Measurements from ENCODE around the gene SULT1A4.
"Not testable (repeated sequence)": the region's sequence is repeated elsewhere in the genome, so short reads cannot be mapped to it uniquely, and the experiment has no call there.

Gene SULT1A4

DNA sequence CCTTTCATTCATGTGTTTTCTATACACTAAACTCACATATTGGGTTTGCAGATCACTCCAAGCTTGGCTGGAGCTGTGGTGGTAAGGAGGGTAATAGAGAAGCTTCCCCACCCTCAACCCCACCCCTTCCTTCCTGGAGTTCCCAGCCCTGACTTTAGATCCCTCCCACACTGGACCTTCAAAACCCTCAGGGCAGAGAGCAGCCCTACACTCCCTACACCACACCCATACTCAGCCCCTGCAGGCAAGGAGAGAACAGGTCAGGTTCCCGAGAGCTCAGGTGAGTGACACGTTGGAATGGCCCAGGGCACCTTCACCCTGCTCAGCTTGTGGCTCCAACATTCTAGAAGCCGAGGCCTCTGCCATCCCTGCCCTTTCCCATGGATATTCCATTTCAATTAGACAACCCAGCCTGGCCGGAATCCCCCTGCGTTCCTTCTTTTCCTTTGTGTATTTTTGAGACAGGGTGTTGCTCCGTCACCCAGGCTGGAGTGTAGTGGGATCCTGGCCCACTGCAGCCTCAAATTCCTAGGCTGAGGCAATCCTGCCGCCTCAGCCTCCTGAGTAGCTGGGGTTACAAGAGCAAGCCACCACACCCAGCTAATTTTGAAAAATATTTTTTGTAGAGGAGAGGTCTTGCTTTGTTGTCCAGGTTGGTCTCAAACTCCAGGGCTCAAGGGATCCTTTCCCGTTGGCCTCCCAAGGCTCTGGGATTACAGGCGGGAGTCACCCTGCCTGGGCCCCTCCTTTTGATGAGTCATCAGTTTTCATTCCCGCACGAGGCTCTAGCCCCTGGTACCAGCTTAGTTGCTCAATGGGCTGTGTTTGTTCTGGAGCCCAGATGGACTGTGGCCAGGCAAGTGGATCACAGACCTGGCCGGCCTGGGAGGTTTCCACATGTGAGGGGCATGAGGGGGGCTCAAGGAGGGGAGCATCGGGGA is at the start of gene SULT1A4:
TSS of gene SULT1A4 (plus strand) at position 208 of the 941 bp plus-strand sequence. CDS start 1,473 bp downstream, outside the sequence.
- DNase-seq = not testable (repeated sequence)

DNA sequence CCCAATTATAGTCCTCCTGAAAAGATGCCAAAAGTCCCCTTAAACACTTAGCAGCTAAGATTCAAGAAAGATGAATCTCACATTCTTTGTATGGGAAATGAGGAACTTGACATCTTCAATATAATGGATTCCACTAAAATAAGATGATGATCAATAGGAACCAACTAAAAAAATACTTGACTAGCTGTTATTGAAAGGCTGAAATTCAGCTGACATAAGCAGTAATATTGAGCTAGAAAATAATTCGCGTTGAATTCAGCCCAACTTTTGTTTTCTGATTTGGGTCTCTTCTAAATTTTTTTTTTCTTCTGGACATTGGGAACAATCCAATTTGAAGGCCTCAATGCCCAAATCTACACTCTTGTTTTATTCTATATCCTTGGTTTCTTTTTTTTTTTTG is 36.1 kb upstream of the SULT1A4 start:
- DNase-seq = not testable (repeated sequence)

DNA sequence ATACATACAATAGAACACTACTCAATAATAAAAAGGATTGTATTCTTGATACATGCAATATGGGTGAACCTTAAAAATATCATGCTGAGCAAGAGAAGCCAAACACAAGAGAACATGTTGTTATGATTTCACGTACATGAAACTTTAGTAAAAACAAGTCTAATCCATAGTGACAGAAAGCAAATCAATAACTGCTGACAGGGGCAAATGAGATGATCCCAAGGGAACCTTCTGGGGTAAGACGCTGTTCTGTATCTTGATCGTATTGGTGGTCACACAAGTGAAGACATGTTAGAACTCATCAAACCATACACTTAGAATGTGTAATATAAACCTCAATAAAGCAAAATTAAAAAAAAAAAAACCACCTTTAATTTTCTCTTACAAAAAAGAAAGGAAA is 34.3 kb upstream of the SULT1A4 start:
- not testable (repeated sequence) for DNase-seq

DNA sequence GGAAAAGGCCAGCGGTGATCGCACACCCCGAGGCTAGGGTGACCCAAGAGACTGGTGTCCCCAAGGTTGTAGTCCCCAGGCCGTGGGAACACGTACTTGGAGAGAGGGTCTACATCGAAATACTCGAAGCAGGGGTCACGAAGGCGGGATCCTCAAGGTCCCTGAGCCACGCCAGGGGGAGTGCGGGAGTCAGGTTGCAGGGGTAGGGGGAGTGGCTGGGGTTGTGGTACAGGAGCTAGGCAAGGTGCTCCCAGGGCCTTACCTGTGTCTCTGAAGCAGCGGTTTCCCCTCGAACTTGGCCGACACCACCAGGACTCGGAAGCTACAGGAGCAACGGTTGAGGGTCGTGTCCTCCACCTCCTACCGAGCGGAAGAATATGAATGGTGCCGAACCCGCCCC is 6.0 kb upstream of the SULT1A4 start:
- not testable (repeated sequence) for DNase-seq

DNA sequence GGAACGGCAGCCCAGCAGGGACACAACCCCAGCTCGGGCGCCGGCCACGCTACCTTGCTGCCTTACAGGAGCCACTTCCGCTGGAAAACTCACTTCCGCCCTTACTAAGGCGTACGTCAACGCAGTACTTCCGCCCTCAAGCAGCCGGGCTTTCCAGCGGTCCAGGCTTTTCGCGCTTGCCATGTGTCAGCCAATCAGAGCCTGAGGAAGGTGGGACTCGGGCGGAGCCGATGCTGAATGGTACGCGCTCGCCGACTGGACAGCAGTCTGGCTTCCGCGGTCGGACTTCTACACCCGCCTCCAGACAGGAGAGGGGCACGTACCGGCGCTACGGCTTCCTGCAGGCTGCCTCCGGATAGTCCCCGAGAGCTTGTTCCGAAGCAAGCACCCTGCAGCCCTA is 5.4 kb upstream of the SULT1A4 start, which contains the start of the genes BOLA2 and SLX1B:
TSS of gene BOLA2 (minus strand) at position 83 of the 400 bp plus-strand sequence. CDS start 98 bp downstream, outside the sequence.
TSS of gene SLX1B (plus strand) at position 265 of the 400 bp plus-strand sequence.
- DNase-seq = not testable (repeated sequence)

DNA sequence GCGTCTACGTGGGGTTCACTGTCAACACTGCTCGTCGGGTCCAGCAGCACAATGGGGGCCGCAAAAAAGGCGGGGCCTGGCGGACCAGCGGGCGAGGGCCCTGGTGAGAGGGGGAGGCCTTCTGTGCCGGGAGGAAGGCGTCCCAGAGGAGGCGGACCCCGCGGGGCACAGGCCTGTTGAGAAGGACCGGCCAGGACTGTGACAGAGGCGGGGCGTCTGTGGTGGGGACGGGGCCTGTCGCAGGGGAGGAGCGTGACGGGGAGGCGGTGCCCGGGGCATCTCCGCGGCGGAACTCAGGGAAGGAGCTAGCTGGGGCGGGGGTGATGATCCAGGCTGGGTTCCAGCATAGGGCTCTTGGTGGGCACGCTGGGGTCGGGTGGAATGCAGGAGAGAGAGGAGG is 4.9 kb upstream of the SULT1A4 start:
- DNase-seq = not testable (repeated sequence)

DNA sequence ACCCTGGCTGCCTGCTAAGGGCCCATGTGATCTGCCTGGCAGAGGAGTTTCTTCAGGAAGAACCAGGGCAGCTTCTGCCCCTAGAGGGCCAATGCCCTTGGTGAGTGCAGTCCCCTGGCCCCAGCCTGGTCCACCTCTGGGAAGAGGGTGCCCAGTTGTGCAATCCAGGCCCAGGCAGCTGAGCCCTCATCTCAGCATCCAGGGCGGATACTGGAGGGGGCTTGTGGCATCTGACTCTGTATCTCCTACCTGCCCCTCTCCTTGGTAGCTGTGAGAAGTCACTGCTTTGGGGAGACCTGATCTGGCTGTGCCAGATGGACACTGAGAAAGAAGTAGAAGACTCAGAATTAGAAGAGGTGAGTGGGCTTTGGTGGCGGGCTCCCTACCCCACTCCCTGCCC is 2.1 kb upstream of the SULT1A4 start:
- DNase-seq = not testable (repeated sequence)

DNA sequence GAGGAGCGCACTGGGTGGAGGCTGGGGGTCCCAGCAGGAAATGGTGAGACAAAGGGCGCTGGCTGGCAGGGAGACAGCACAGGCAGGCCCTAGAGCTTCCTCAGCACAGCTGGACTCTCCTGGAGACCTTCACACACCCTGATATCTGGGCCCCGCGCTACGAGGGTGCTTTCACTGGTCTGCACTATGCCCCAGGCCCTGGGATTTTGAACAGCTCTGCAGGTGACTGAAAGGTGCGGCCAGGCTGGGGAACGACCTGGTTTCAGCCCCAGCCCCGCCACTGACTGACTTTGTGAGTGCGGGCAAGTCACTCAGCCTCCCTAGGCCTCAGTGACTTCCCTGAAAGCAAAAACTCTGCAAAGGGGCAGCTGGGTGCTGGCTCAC is 926 bp downstream of the SULT1A4 start:
- not testable (repeated sequence) for DNase-seq

DNA sequence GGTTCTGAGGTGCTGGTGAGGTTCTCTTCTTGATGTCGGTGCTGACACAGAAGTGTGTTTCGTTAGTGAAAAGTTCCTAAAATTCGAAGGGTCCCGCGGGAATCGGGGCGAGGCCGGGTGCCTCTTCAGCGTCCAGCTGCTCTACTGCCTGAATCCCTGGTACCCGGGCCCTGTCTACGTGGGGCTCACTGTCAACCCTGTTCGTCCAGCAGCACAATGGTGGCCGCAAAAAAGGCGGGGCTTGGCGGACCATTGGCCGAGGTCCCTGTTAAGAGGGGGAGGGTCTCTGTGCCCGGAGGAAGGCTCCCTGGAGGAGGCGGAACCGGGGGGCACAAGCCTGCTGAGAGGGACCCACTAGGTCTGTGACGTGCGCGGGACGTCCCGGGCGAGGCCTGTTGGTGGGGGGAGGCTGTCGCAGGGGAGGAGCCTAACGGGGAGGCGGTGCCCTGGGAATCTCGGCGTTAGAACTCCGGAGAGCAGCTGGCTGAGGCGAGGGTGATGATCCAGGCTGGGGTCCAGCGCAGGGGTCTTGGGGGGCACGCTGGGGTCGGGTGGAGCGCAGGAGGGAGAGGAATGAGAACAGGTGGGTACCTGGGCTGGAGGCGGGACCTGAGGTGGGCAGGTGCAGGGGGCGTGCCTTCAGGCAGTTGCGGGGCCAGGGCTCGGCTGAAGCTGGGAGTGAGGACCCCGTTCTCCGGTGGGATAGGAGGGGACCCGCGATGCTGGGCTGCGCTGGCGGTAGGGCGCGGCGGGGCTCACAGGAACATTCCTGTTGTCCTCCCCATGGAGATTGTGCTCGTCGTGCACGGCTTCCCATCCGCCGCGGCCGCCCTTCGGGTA is 6.5 kb downstream of the SULT1A4 start:
- not testable (repeated sequence) for DNase-seq

DNA sequence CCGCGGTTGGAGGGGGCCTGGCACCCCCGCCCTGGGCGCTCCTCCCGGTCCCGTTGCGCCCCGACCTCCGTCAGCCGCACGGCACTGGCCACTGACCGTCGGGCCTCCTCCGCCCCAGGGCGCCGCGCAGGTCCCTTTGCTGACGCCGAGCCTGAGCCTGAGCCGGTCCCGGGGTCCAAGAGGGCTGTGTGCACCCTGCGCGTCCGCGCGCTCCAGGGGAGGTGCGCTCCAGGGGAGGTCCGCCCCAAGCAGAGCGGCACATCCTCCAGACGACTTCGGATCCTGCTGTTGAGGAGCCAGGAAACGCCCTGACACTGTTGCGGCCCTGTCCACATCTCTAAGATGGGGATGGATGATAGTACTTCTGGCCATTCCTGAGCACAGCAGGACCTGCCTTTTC is 7.2 kb downstream of the SULT1A4 start:
- DNase-seq = not testable (repeated sequence)

DNA sequence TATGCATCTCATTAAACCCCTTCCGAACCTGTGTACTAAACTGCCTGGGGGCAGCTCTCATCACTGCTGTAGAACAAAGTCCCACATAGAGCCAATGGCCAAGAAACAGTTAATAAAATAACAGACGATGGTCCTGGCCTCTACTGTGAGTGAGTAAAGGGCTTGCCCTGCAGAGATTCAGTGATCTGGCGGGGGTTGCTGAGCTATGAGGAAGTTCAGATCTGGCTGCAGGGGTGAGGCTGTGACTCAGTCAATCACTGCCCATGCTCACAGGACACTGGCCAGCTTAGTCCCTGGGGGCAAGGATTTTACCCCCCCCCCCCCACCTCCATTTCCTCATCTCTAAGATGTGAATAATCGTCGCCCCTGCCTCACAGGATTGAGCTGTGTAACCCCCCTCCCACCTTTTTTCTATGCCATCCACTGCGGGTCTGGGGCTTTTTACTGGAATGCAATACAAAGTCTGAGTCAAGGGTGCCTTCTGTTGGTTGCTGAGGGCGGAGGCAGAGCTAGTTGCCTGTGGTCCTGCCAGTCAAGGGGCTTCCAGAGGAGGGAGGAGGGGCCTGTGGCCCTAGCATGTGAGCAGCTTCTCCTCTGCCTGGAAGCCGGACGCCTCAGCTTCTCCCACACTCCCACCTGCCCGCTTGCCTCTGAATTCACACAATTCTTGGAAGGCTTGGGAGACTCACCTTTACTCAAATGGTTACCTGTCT is 8.1 kb downstream of the SULT1A4 start:
- not testable (repeated sequence) for DNase-seq

DNA sequence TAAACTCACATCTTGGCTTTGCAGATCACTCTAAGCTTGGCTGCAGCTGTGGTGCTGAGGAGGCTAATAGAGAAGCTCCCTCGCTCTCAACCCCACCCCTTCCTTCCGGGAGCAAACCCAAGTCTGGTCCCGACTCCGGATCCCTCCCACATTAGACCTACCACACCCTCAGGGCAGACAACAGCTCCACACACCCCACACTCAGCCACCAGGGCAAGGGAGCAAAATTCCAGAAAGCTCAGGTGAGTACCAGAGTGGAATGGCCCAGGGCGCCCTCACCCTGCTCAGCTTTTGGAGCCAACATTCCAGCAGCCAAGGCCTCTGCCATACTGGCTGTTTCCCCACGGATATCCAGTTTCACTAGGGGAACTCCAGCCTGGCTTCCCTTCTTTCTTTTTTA is 9.9 kb downstream of the SULT1A4 start:
- peak; percentile 25 for DNase-seq

DNA sequence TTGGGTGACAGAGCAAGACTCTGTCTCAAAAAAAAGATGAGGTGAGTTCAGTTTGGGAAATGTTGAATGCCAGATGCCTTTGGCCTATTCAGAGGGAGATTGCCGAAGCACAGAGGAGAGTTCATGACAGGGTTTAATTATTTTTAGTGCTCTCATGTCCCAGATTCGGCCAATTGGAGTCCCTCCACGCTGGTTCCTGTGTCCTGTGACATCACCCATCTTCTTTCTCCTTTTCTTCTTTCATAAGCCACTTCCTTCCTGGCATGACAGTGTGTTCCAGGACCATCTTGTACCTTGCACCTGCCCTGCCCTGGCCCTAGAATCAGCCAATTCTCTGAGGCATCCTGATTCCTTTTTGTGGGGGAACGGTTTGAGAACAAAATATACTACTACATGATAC is 12.4 kb downstream of the SULT1A4 start:
- not testable (repeated sequence) for DNase-seq

DNA sequence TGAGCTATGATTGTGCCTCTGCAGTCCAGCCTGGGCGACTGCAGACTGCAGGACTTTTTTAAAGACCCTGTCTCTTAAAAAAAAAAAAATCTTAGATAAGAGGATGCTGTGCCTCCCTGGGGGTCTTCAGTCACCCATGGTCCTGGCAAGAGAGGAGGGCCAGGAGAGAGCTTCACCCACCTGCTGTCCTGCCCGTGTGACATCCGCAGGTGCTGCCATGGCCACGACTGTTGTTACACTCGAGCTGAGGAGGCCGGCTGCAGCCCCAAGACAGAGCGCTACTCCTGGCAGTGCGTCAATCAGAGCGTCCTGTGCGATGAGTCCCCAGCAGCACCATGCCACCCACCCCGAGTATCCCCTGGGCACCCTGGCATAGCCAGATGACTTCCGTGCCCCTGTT is 22.6 kb downstream of the SULT1A4 start:
- not testable (repeated sequence) for DNase-seq

DNA sequence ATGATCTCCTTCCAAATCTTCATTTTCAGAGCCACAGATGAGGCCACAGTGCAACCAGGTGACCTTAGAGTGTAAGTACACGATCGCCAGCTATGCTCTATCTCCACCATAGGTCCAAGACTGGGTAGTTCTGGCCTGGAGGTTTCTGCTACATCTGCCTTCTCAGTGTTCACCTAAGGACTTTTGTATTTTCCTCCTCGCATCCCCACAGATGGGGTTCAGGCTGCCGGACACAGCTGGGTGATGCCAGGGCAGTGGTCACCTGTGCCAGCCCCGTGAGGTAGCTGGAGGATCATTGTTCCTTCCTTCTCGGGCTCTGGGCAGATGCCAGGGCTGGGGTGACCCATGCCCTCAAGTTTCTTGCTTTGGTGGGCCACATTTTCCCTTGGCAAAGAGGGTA is 46.6 kb downstream of the SULT1A4 start, which contains the start of gene NPIPB12:
TSS of gene NPIPB12 (minus strand) at position 101 of the 400 bp plus-strand sequence.
- not testable (repeated sequence) for DNase-seq
